H1 (cell line): ENCODE measurements around the gene CXADR. TPM values are rescaled to one million over a fixed set of nuclear protein-coding genes. Genes with fewer than 3 reads are reported as not detected.

ENCODE experiments used
- CTCF ChIA-PET: fragments of 300-600 bp; sonication (Branson Sonifier 250); formaldehyde crosslinking; loops from one replicate; lab custom pipeline; 2021; ENCODE audit not compliant: partially characterized antibody; lab: Charles Lee
- POLR2A ChIA-PET: fragments of 300-600 bp; sonication (Branson Sonifier 250); formaldehyde crosslinking; loops from one replicate; lab custom pipeline; 2021; ENCODE audit warnings: inconsistent platforms; ENCODE audit not compliant: partially characterized antibody; lab: Charles Lee
- DNase-seq, 2 experiments: peaks; one replicate each; pipeline versions ENCODE4 v3.0.0 to v3.0.0-alpha.2; 2010 to 2022; ENCODE audit warnings: low spot score in 2 of 2, low read depth in 1 of 2, mixed read lengths in 1 of 2
- FAIRE-seq: peaks from 2 replicates; lab custom pipeline; 2011; peaks lifted over from hg19 to GRCh38; lab: Jason Lieb, UNC
- H2AFZ ChIP-seq: 2 replicates; pipeline ENCODE4 v1.8.1; 2012; ENCODE audit warnings: low read length, inconsistent platforms
- H2AK5ac ChIP-seq: 2 replicates; pipeline ENCODE4 v1.6.1; 2013; ENCODE audit warnings: low read depth, low read length
- H2BK120ac ChIP-seq: replicated peaks from 2 replicates; pipeline ENCODE3; 2013; ENCODE audit warnings: low read depth, low read length, inconsistent platforms
- H2BK12ac ChIP-seq: 2 replicates; pipeline ENCODE4 v1.6.1; 2013; ENCODE audit warnings: low read depth, low read length
- H2BK15ac ChIP-seq: 2 replicates; pipeline ENCODE4 v1.6.1; 2013; ENCODE audit warnings: low read length
- H2BK20ac ChIP-seq: 2 replicates; pipeline ENCODE4 v1.6.1; 2013; ENCODE audit warnings: low read length
- H2BK5ac ChIP-seq: 2 replicates; pipeline ENCODE4 v1.6.1; 2013; ENCODE audit warnings: low read depth, low read length
- H3K14ac ChIP-seq: 2 replicates; pipeline ENCODE4 v1.6.1; 2013; ENCODE audit warnings: inconsistent platforms; ENCODE audit not compliant: insufficient read length
- H3K18ac ChIP-seq: 2 replicates; pipeline ENCODE4 v1.6.1; 2013; ENCODE audit warnings: low read length; ENCODE audit errors: extremely low read depth
- H3K23ac ChIP-seq: 2 replicates; pipeline ENCODE4 v1.6.1; 2013; ENCODE audit warnings: inconsistent platforms; ENCODE audit not compliant: insufficient read length
- H3K23me2 ChIP-seq: 2 replicates; pipeline ENCODE4 v1.6.1; 2013; ENCODE audit warnings: low read depth, low read length
- H3K27ac ChIP-seq: 2 replicates; pipeline ENCODE4 v1.6.1; 2011; ENCODE audit warnings: low read depth, low read length, inconsistent platforms
- H3K27me3 ChIP-seq, 4 experiments: replicated peaks in 1 of 4; 1 replicate in 1 of 4; 2 replicates in 3 of 4; pipeline versions ENCODE4 v1.6.1 to v1.8.1; 2011 to 2013; ENCODE audit warnings: low read length in 3 of 4, mild to moderate bottlenecking in 3 of 4, inconsistent platforms in 2 of 4, mixed read lengths in 2 of 4, moderate library complexity in 1 of 4; ENCODE audit not compliant: control insufficient read depth in 3 of 4, insufficient read depth in 3 of 4; ENCODE audit errors: extremely low read depth in 1 of 4
- H3K36me3 ChIP-seq, 4 experiments: 2 replicates each; pipeline versions ENCODE4 v1.6.1 to v1.8.1; 2011 to 2013; ENCODE audit warnings: mild to moderate bottlenecking in 4 of 4, low read length in 3 of 4, moderate library complexity in 2 of 4, control low read depth in 1 of 4, inconsistent platforms in 1 of 4; ENCODE audit not compliant: insufficient read depth in 4 of 4, control insufficient read depth in 2 of 4
- H3K4ac ChIP-seq: replicated peaks from 2 replicates; pipeline ENCODE3; 2013; ENCODE audit warnings: low read length, low read depth, mixed read lengths, inconsistent platforms; ENCODE audit not compliant: insufficient read length
- H3K4me1 ChIP-seq, 4 experiments: replicated peaks in 1 of 4; 1 replicate in 1 of 4; 2 replicates in 3 of 4; pipeline versions ENCODE4 v1.6.1 to v1.8.1; 2011 to 2013; ENCODE audit warnings: low read length in 3 of 4, inconsistent platforms in 2 of 4, mixed read lengths in 1 of 4; ENCODE audit not compliant: insufficient read depth in 4 of 4, control insufficient read depth in 3 of 4
- H3K4me2 ChIP-seq, 2 experiments: 2 replicates each; pipeline versions ENCODE4 v1.6.1 to v1.8.1; 2011 to 2013; ENCODE audit warnings: low read depth in 2 of 2, low read length in 2 of 2, control low read depth in 1 of 2, inconsistent platforms in 1 of 2, mild to moderate bottlenecking in 1 of 2; ENCODE audit not compliant: insufficient read depth in 1 of 2
- H3K4me3 ChIP-seq, 4 experiments: fragments of 200-600, 300-600 bp in 1 of 4; sonication (generic), shearing (Covaris generic), sonication (Bioruptor Twin) in 1 of 4; 2 replicates each; pipeline versions ENCODE4 v1.5.1 to v1.8.1; 2011 to 2016; ENCODE audit warnings: low read length in 4 of 4, low read depth in 3 of 4, control low read depth in 2 of 4, inconsistent platforms in 2 of 4, mild to moderate bottlenecking in 2 of 4, mixed read lengths in 1 of 4, moderate library complexity in 1 of 4; ENCODE audit not compliant: insufficient read depth in 2 of 4; ENCODE audit errors: extremely low read depth in 1 of 4
- H3K56ac ChIP-seq: replicated peaks from 2 replicates; pipeline ENCODE3; 2013; ENCODE audit warnings: low read depth, mild to moderate bottlenecking, mixed read lengths, low read length, inconsistent platforms; ENCODE audit not compliant: insufficient read length
- H3K79me1 ChIP-seq: 2 replicates; pipeline ENCODE4 v1.6.1; 2013; ENCODE audit warnings: low read depth, low read length, control low read depth
- H3K79me2 ChIP-seq, 2 experiments: 2 replicates each; pipeline versions ENCODE4 v1.6.1 to v1.8.1; 2012 to 2013; ENCODE audit warnings: low read length in 2 of 2, mild to moderate bottlenecking in 2 of 2, inconsistent platforms in 1 of 2; ENCODE audit not compliant: insufficient read depth in 2 of 2, control insufficient read depth in 1 of 2
- H3K9ac ChIP-seq, 4 experiments: replicated peaks in 1 of 4; 1 replicate in 1 of 4; 2 replicates in 3 of 4; pipeline versions ENCODE4 v1.6.1 to v1.8.1; 2011 to 2013; ENCODE audit warnings: low read depth in 3 of 4, low read length in 3 of 4, control low read depth in 2 of 4, mild to moderate bottlenecking in 2 of 4, moderate library complexity in 2 of 4, inconsistent platforms in 1 of 4; ENCODE audit errors: extremely low read depth in 1 of 4
- H3K9me3 ChIP-seq, 2 experiments: 2 replicates each; pipeline versions ENCODE4 v1.6.1 to v1.8.1; 2012 to 2013; ENCODE audit warnings: mild to moderate bottlenecking in 2 of 2, moderate library complexity in 2 of 2, control low read depth in 1 of 2, inconsistent platforms in 1 of 2, low read depth in 1 of 2, low read length in 1 of 2, mixed read lengths in 1 of 2; ENCODE audit not compliant: insufficient read depth in 2 of 2
- H4K20me1 ChIP-seq, 2 experiments: replicated peaks in 1 of 2; 2 replicates each; pipeline versions ENCODE3 to v1.8.1; 2011 to 2013; ENCODE audit warnings: inconsistent platforms in 2 of 2, low read length in 2 of 2, mild to moderate bottlenecking in 1 of 2; ENCODE audit not compliant: insufficient read depth in 2 of 2, control insufficient read depth in 1 of 2
- H4K5ac ChIP-seq: 2 replicates; pipeline ENCODE4 v1.6.1; 2013; ENCODE audit warnings: low read length, low read depth, mixed read lengths, inconsistent platforms; ENCODE audit not compliant: insufficient read length
- H4K8ac ChIP-seq: 2 replicates; pipeline ENCODE4 v1.8.0; 2013; ENCODE audit warnings: mild to moderate bottlenecking, moderate library complexity, low read length, inconsistent platforms; ENCODE audit not compliant: insufficient read depth; ENCODE audit errors: extremely low read depth
- H4K91ac ChIP-seq: replicated peaks from 2 replicates; pipeline ENCODE3; 2013; ENCODE audit warnings: low read length, mixed read lengths, inconsistent platforms; ENCODE audit not compliant: insufficient read length
- HDAC2 ChIP-seq, 2 experiments: fragments of 300-600 bp in 1 of 2; sonication (generic) in 1 of 2; IDR thresholded peaks; 2 replicates each; pipeline ENCODE4 v1.6.1; 2011 to 2012; ENCODE audit warnings: low read depth in 2 of 2, low read length in 2 of 2, mild to moderate bottlenecking in 2 of 2, moderate library complexity in 2 of 2, borderline replicate concordance in 1 of 2, inconsistent platforms in 1 of 2
- PHF8 ChIP-seq: fragments of 200-600 bp; sonication (generic); conservative IDR thresholded peaks from 2 replicates; pipeline ENCODE4 v1.7.1; 2012; ENCODE audit warnings: low read depth, mild to moderate bottlenecking, inconsistent platforms, low read length, moderate library complexity
- RNF2 ChIP-seq: fragments of 200-900, 300-1000 bp; sonication (generic); IDR thresholded peaks from 2 replicates; pipeline ENCODE4 v1.7.1; 2016; ENCODE audit warnings: borderline replicate concordance, low read depth, mild to moderate bottlenecking, antibody characterized with exemption, low read length; ENCODE audit not compliant: poor library complexity, severe bottlenecking; ENCODE audit errors: missing control alignments
- RXRA ChIP-seq: IDR thresholded peaks from 2 replicates; pipeline ENCODE4 v1.6.1; 2011; ENCODE audit warnings: low read depth, mild to moderate bottlenecking, low read length, moderate library complexity; ENCODE audit not compliant: insufficient read depth
- SUZ12 ChIP-seq: fragments of 200-600 bp; sonication (generic); IDR thresholded peaks from 2 replicates; pipeline ENCODE4 v1.6.1; 2012; ENCODE audit warnings: mild to moderate bottlenecking, inconsistent platforms, low read length, moderate library complexity, mixed read lengths
- WGBS, 2 experiments: shearing (Covaris generic) in 1 of 2; methylation state at CpG; one replicate each; pipeline versions ENCODE4 v1.1.6 to v1.1.7; 2013 to 2015; ENCODE audit warnings: low lambda C conversion rate in 2 of 2, mixed read lengths in 2 of 2, inconsistent platforms in 1 of 2, low coverage in 1 of 2, missing lambda C conversion rate in 1 of 2; ENCODE audit not compliant: insufficient replicate concordance in 2 of 2, insufficient coverage in 1 of 2, insufficient read length in 1 of 2; ENCODE audit errors: extremely low coverage in 1 of 2, missing lambda C conversion rate in 1 of 2; 5-methylcytosine and 5-hydroxymethylcytosine counted together
- polyA plus RNA-seq, 7 experiments: library from polyadenylated mRNA; depleted of rRNA in 3 of 7; stranded (reverse) in 5 of 7; unstranded in 2 of 7; fragments of >200 nt in 5 of 7; fragments of 200-250 nt in 2 of 7; gene quantifications; 1 replicate in 5 of 7; 2 replicates in 1 of 7; 4 replicates in 1 of 7; pipeline versions ENCODE4 v1.2.1 to v1.2.3, GENCODE V29; 2011 to 2013; ENCODE audit warnings: missing spikeins in 2 of 7, mixed read lengths in 2 of 7
- total RNA-seq: library from RNA; stranded (reverse); fragmentation: NEBNext Ultra II Directional; extraction: Animal tissue kit (Norgen Biotek cat#: 25700); gene quantifications from 2 replicates; pipeline ENCODE4 v1.2.1, GENCODE V29; 2021

CXADR gene
- total and polyA plus RNA-seq, 2 of the 8 experiments (the other 6 are each of a cell fraction or from before 2014, with no cell fraction given) = 45.6 to 145 TPM

- Histone ChIP-seq H2BK12ac (no peak overlapping the region), H3K14ac (no peak overlapping the region), H3K79me2 (peaks cover 61 to 98% of the 10 kb centered on the region in 2 experiments), H2AFZ (no peak overlapping the region), H3K9ac (no peak overlapping the region), H2BK5ac (no peak overlapping the region), H3K9me3 (no peaks in the 10 kb centered on the region), H2BK15ac (no peak overlapping the region), H3K27ac (no peak overlapping the region), H3K79me1 (peaks cover 6% of the 10 kb centered on the region; the same call in 1 of the 2 replicates), H4K8ac (no peak overlapping the region), H4K5ac (no peak overlapping the region), H3K4me1 (peaks cover 2 to 14% (median 6%) of the 10 kb centered on the region in 4 experiments; a peak in 5 of 7 replicates), H3K4me2 (no peak overlapping the region), H3K36me3 (0 out of 8 replicates have a peak, but pooled peaks cover 0 to 4% (median 0%) of the 10 kb centered on the region in 4 experiments), H3K23ac (no peak overlapping the region), H2AK5ac (no peak overlapping the region), H2BK20ac (no peak overlapping the region), H3K4ac (no peak overlapping the region), H3K23me2 (no peaks in the 10 kb centered on the region; the same call in 1 of the 2 replicates), H4K91ac (no peak overlapping the region), H3K4me3 (no peak overlapping the region), H3K56ac (no peak overlapping the region), H3K27me3 (no peaks in the 10 kb centered on the region), H4K20me1 (peaks cover 31 to 45% of the 10 kb centered on the region in 2 experiments), H3K18ac (no peak overlapping the region), H2BK120ac (no peak overlapping the region)
- DNase-seq (no peak), FAIRE-seq (no peak)
- ChIA-PET POLR2A (interaction anchor here (11.6 kb wide), 1 partner anchor 12 kb away, joined by 144 read pairs; the partner anchor contains the start of gene CXADR), CTCF (interaction anchor here (1.4 to 1.5 kb wide), 2 partner anchors 25 to 135 kb away, joined by 3 to 5 read pairs; no protein-coding TSS in a partner anchor)
- 77% methylated on average over 3 of the region's 5 CpGs; no CpG with 5 or more reads in 1 of the 2 experiments for WGBS, 2 experiments
- TF ChIP-seq PHF8 (no peak), RNF2 (no peak), HDAC2 (IDR thresholded peaks at IDR 0.05; ENCODE audit: borderline replicate concordance in 1 of 2, low read depth in 2 of 2, low read length in 2 of 2) (no peak), SUZ12 (no peak), RXRA (no peak)
These were observed 16.8 kb downstream of the CXADR start for GRCh38 chr21:17529648-17530047.
